ENCODE data around the gene DERA.
"Not testable (repeated sequence)": the region's sequence is repeated elsewhere in the genome, so short reads cannot be mapped to it uniquely, and the experiment has no call there.

GRCh38 chr12:15911931-15912330, 799 bp downstream of the DERA start:
- TF ChIP-seq CTCF, POLR2A (IDR thresholded peaks at IDR 0.05): not testable (repeated sequence)
